NCI-H187 (cell line): Measurements from ENCODE around the gene OR2AT4.
A peak's percentile ranks its signal among the peaks of the same experiment; 100 is the strongest.
"Not testable (repeated sequence)": the region's sequence is repeated elsewhere in the genome, so short reads cannot be mapped to it uniquely, and the experiment has no call there.

ENCODE experiments used
- DNase-seq, 2 experiments: peaks; one replicate each; lab custom pipeline; 2025; lab: John Stamatoyannopoulos, UW

OR2AT4 gene

GRCh38 chr11:75068559-75068958, 28.1 kb downstream of the OR2AT4 start:
- no peak for DNase-seq

GRCh38 chr11:75066061-75066460, 30.6 kb downstream of the OR2AT4 start:
- no peak for DNase-seq

- no peak for DNase-seq
Observed at GRCh38 chr11:75063741-75064314, 32.8 kb downstream of the OR2AT4 start.

- no peak for DNase-seq
Observed at GRCh38 chr11:75059299-75059698, 37.4 kb downstream of the OR2AT4 start.

- no peak for DNase-seq
Observed at GRCh38 chr11:75056814-75057213, 39.9 kb downstream of the OR2AT4 start.

- no peak for DNase-seq
Observed at GRCh38 chr11:75055511-75055910, 41.2 kb downstream of the OR2AT4 start.

- no peak for DNase-seq
Observed at GRCh38 chr11:75052457-75052856, 44.2 kb downstream of the OR2AT4 start.

- no peak for DNase-seq
Observed at GRCh38 chr11:75051043-75051442, 45.6 kb downstream of the OR2AT4 start.

GRCh38 chr11:75050516-75050915, 46.2 kb downstream of the OR2AT4 start:
- DNase-seq = no peak

- DNase-seq = not testable (repeated sequence)
Observed at GRCh38 chr11:75049501-75050266, 47.0 kb downstream of the OR2AT4 start.

GRCh38 chr11:75047191-75047590, 49.5 kb downstream of the OR2AT4 start:
- DNase-seq = no peak

- DNase-seq = not testable (repeated sequence)
Observed at GRCh38 chr11:75046668-75047067, 50.0 kb downstream of the OR2AT4 start.

- DNase-seq = not testable (repeated sequence)
Observed at GRCh38 chr11:75044381-75045170, 52.1 kb downstream of the OR2AT4 start.

GRCh38 chr11:75041821-75042220, 54.9 kb downstream of the OR2AT4 start:
- DNase-seq = not testable (repeated sequence)

- no peak for DNase-seq
Observed at GRCh38 chr11:75041263-75041662, 55.4 kb downstream of the OR2AT4 start.

- no peak for DNase-seq
Observed at GRCh38 chr11:75040167-75040770, 56.4 kb downstream of the OR2AT4 start.

- no peak for DNase-seq
Observed at GRCh38 chr11:75035911-75036565, 60.6 kb downstream of the OR2AT4 start.

GRCh38 chr11:75035256-75035655, 61.4 kb downstream of the OR2AT4 start:
- no peak for DNase-seq

- DNase-seq = no peak
Observed at GRCh38 chr11:75033916-75034315, 62.8 kb downstream of the OR2AT4 start.

GRCh38 chr11:75032550-75032935, 64.1 kb downstream of the OR2AT4 start:
- DNase-seq = no peak

- peak; percentile 18 to 35 for DNase-seq
Observed at GRCh38 chr11:75031771-75032549, 64.7 kb downstream of the OR2AT4 start.
